K562 (cell line): ENCODE measurements around the gene KRT81.

Source experiments
- ARID1B ChIP-seq: fragments of 450-650 bp; IDR thresholded peaks from 2 replicates; pipeline ENCODE4 v1.6.1; 2016; ENCODE audit warnings: antibody characterized with exemption, mild to moderate bottlenecking, inconsistent platforms
- CBX3 ChIP-seq, 2 experiments: IDR thresholded peaks; 1 replicate in 1 of 2; 2 replicates in 1 of 2; pipeline ENCODE4 v1.6.1; 2012; ENCODE audit warnings: inconsistent platforms in 2 of 2, low read length in 2 of 2, borderline replicate concordance in 1 of 2, control low read depth in 1 of 2
- FOSL1 ChIP-seq: fragments of 200-800 bp; sonication (Bioruptor generic); conservative IDR thresholded peaks from 2 replicates; pipeline ENCODE4 v1.6.1; 2016; ENCODE audit warnings: missing genetic modification characterization, missing compliant biosample characterization
- RBM34 ChIP-seq: fragments of 200-400 bp; formaldehyde crosslinking; IDR thresholded peaks from 2 replicates; pipeline ENCODE4 v1.6.1; 2018; ENCODE audit warnings: low read length, borderline replicate concordance; ENCODE audit not compliant: insufficient read depth
- ZNF253 ChIP-seq: fragments of 250-450 bp; sonication (Bioruptor Pico); conservative IDR thresholded peaks from 2 replicates; pipeline ENCODE4 v1.6.1; 2021; ENCODE audit warnings: mild to moderate bottlenecking
- ZNF3 ChIP-seq: fragments of 250-450 bp; sonication (Bioruptor Pico); IDR thresholded peaks from 2 replicates; pipeline ENCODE4 v1.5.0; 2021; ENCODE audit warnings: mild to moderate bottlenecking, moderate library complexity
- TF ChIP-seq, protein P1 (sequence below), 2 experiments: fragments of 450-650 bp; IDR thresholded peaks; 2 replicates each; pipeline ENCODE4 v1.6.1; 2016; ENCODE audit warnings: mild to moderate bottlenecking in 2 of 2, borderline replicate concordance in 1 of 2, low read depth in 1 of 2, moderate library complexity in 1 of 2
- TF ChIP-seq, protein P2 (sequence below), 3 experiments: IDR thresholded peaks in 2 of 3; conservative IDR thresholded peaks in 1 of 3; 2 replicates each; pipeline ENCODE4 v1.5.1; 2011 to 2012; ENCODE audit warnings: low read length in 3 of 3, mild to moderate bottlenecking in 3 of 3, control low read depth in 2 of 3, improper control_type of control experiment in 1 of 3, inconsistent platforms in 1 of 3, low read depth in 1 of 3, mixed read lengths in 1 of 3, moderate library complexity in 1 of 3; ENCODE audit not compliant: insufficient read depth in 2 of 3

DNA sequence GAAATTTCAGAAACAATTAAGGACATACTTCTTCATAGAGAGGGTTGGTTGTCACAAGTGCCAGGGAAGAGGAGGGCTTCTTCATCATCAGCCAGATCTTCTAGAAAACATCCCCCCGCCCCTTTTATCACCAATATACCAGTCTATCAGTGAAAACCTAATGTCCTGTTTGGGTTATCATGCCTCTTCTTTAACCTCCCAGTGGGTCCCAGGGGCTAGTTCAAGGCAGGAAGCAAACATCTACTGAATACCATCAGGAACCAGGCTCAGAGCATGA lies 30.2 kb downstream of the KRT81 start:
- TF ChIP-seq, protein P1, sequence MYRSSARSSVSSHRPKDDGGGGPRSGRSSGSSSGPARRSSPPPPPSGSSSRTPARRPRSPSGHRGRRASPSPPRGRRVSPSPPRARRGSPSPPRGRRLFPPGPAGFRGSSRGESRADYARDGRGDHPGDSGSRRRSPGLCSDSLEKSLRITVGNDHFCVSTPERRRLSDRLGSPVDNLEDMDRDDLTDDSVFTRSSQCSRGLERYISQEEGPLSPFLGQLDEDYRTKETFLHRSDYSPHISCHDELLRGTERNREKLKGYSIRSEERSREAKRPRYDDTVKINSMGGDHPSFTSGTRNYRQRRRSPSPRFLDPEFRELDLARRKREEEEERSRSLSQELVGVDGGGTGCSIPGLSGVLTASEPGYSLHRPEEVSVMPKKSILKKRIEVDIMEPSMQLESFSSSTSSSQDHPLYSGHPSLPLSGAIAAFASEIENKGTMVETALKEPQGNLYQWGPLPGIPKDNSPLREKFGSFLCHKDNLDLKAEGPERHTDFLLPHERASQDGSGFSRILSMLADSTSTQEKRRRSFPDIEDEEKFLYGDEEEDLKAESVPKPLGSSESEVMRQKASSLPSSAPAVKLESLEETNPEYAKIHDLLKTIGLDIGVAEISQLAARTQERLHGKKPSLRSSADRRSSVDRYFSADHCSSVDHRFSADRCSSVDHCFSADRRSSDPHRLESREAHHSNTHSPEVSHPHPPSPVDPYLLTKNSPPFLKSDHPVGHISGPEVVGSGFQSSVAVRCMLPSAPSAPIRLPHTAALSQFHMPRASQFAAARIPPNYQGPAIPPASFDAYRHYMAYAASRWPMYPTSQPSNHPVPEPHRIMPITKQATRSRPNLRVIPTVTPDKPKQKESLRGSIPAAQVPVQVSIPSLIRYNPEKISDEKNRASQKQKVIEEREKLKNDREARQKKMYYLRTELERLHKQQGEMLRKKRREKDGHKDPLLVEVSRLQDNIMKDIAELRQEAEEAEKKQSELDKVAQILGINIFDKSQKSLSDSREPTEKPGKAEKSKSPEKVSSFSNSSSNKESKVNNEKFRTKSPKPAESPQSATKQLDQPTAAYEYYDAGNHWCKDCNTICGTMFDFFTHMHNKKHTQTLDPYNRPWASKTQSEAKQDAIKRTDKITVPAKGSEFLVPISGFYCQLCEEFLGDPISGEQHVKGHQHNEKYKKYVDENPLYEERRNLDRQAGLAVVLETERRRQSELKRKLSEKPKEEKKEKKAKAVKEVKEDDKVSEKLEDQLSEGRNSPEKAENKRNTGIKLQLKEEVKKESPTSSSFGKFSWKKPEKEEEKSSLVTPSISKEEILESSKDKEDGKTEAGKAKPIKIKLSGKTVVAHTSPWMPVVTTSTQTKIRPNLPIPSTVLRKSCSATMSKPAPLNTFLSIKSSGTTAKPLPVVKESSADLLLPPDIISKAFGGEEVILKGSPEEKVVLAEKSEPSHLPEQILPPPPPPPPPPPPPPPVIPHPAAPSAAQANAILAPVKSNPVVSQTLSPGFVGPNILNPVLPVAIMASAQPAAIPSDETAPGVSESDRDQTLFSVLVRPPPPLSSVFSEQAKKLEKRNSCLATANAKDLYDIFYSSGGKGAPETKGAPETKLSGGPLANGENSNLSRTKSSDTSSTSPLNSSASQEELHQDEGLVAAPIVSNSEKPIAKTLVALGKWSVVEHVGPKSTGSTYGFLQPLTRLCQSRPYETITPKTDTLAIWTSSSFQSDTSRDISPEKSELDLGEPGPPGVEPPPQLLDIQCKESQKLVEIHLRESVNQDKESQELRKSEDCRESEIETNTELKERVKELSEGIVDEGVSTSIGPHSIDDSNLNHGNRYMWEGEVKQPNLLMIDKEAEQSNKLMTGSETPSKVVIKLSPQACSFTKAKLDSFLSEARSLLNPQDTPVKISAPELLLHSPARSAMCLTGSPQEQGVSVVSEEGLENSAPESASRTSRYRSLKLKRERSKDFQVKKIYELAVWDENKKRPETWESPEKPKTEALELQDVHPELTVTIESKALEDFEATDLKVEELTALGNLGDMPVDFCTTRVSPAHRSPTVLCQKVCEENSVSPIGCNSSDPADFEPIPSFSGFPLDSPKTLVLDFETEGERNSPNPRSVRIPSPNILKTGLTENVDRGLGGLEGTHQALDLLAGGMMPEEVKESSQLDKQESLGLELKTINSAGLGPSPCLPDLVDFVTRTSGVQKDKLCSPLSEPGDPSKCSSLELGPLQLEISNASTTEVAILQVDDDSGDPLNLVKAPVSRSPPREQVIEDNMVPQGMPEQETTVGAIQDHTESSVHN (IDR thresholded peaks at IDR 0.05; ENCODE audit: borderline replicate concordance in 1 of 2, low read depth in 1 of 2), result no peak
- TF ChIP-seq, protein P2, sequence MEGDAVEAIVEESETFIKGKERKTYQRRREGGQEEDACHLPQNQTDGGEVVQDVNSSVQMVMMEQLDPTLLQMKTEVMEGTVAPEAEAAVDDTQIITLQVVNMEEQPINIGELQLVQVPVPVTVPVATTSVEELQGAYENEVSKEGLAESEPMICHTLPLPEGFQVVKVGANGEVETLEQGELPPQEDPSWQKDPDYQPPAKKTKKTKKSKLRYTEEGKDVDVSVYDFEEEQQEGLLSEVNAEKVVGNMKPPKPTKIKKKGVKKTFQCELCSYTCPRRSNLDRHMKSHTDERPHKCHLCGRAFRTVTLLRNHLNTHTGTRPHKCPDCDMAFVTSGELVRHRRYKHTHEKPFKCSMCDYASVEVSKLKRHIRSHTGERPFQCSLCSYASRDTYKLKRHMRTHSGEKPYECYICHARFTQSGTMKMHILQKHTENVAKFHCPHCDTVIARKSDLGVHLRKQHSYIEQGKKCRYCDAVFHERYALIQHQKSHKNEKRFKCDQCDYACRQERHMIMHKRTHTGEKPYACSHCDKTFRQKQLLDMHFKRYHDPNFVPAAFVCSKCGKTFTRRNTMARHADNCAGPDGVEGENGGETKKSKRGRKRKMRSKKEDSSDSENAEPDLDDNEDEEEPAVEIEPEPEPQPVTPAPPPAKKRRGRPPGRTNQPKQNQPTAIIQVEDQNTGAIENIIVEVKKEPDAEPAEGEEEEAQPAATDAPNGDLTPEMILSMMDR (IDR thresholded peaks at IDR 0.05 in 2 of 3, conservative IDR thresholded peaks at IDR 0.05 in 1 of 3; ENCODE audit: insufficient read depth in 2 of 3, low read depth in 1 of 3, low read length in 3 of 3), result no peak
- TF ChIP-seq FOSL1 (tag) (no peak), RBM34 (no peak), CBX3 (IDR thresholded peaks at IDR 0.05; ENCODE audit: borderline replicate concordance in 1 of 2, low read length in 2 of 2) (no peak), ZNF253 (CRISPR knock-in tag) (no peak), ARID1B (no peak), ZNF3 (no peak)
